Caco-2 (cell line): ENCODE measurements around the gene SORL1. TPM values are rescaled to one million over a fixed set of nuclear protein-coding genes. Genes with fewer than 3 reads are reported as not detected.

ENCODE experiments used
- BruUV-seq: library from RNA; stranded (reverse); fragments of 400-500 nt; replicated peaks from 2 replicates; lab custom pipeline; 2021; lab: Mats Ljungman, UMichigan
- CTCF ChIA-PET: fragments of 300-600 bp; sonication (Branson Sonifier 250); formaldehyde crosslinking; loops from one replicate; lab custom pipeline; 2022; ENCODE audit warnings: antibody characterized with exemption; lab: Charles Lee
- POLR2A ChIA-PET: fragments of 300-600 bp; sonication (Branson Sonifier 250); formaldehyde crosslinking; loops from one replicate; lab custom pipeline; 2022; ENCODE audit warnings: antibody characterized with exemption; lab: Charles Lee
- DNase-seq, 2 experiments: peaks; one replicate each; pipeline versions ENCODE4 v3.0.0 to v3.0.0-alpha.2; 2020 to 2022
- H3K27me3 ChIP-seq: replicated peaks from 2 replicates; pipeline ENCODE4 v1.6.0; 2011; ENCODE audit warnings: low read length; ENCODE audit not compliant: control insufficient read depth, insufficient read depth
- H3K36me3 ChIP-seq: 2 replicates; pipeline ENCODE4 v1.5.1; 2011; ENCODE audit warnings: low read length; ENCODE audit not compliant: control insufficient read depth, insufficient read depth
- H3K4me1 ChIP-seq: fragments of 250-450 bp; sonication (Bioruptor Pico); 2 replicates; pipeline ENCODE4 v1.5.1; 2020; ENCODE audit warnings: mild to moderate bottlenecking
- H3K4me3 ChIP-seq: 2 replicates; pipeline ENCODE4 v1.5.1; 2011; ENCODE audit warnings: low read depth, mild to moderate bottlenecking, control low read depth, low read length
- H3K9me3 ChIP-seq: fragments of 250-450 bp; sonication (Bioruptor Pico); 2 replicates; pipeline ENCODE4 v1.5.1; 2020; ENCODE audit warnings: mild to moderate bottlenecking, moderate library complexity
- H3K27ac Mint-ChIP-seq: one replicate; pipeline ENCODE4 v1.8.0; 2022; ENCODE audit warnings: mixed read lengths; ENCODE audit not compliant: unreplicated experiment
- H3K27me3 Mint-ChIP-seq: one replicate; pipeline ENCODE4 v1.8.0; 2022; ENCODE audit warnings: mixed read lengths; ENCODE audit not compliant: insufficient read depth, unreplicated experiment
- H3K36me3 Mint-ChIP-seq: one replicate; pipeline ENCODE4 v1.8.0; 2022; ENCODE audit warnings: mild to moderate bottlenecking, mixed read lengths; ENCODE audit not compliant: insufficient read depth, unreplicated experiment
- H3K4me1 Mint-ChIP-seq: one replicate; pipeline ENCODE4 v1.8.0; 2022; ENCODE audit warnings: low read depth, mixed read lengths; ENCODE audit not compliant: unreplicated experiment
- H3K4me3 Mint-ChIP-seq: one replicate; pipeline ENCODE4 v1.8.0; 2022; ENCODE audit warnings: mild to moderate bottlenecking, moderate library complexity, mixed read lengths; ENCODE audit not compliant: unreplicated experiment
- H3K9me3 Mint-ChIP-seq: one replicate; pipeline ENCODE4 v1.8.0; 2022; ENCODE audit warnings: mixed read lengths; ENCODE audit not compliant: unreplicated experiment
- CTCF ChIP-seq, 2 experiments: fragments of 200-600 bp in 1 of 2; IDR thresholded peaks; 1 replicate in 1 of 2; 2 replicates in 1 of 2; pipeline versions ENCODE4 v1.5.1 to v1.8.0; 2011 to 2022; ENCODE audit warnings: antibody characterized with exemption in 1 of 2, control low read depth in 1 of 2, inconsistent platforms in 1 of 2, low read depth in 1 of 2, low read length in 1 of 2, mild to moderate bottlenecking in 1 of 2, moderate library complexity in 1 of 2; ENCODE audit not compliant: insufficient read depth in 1 of 2, severe bottlenecking in 1 of 2, unreplicated experiment in 1 of 2
- intact Hi-C: fragments of 100-400 bp; cut with micrococcal nuclease; formaldehyde crosslinking; loops from one replicate; pipeline ENCODE4 v1.10.0; 2022; ENCODE audit not compliant: unreplicated experiment
- total RNA-seq: library from RNA; stranded (reverse); gene quantifications from 2 replicates; pipeline ENCODE4 v1.2.3, GENCODE V29; 2022

SORL1 gene
- total RNA-seq, 1 experiment from 2014 or later = 26.3 TPM

GRCh38 chr11:121427400-121427744 lies 24.7 kb upstream of the SORL1 start:
- Mint-ChIP-seq H3K36me3 (no peaks in the 10 kb centered on the region), H3K27me3 (peaks cover 13% of the 10 kb centered on the region)
- H3K4me3 ChIP-seq = peak overlapping the region; percentile 19

DNA sequence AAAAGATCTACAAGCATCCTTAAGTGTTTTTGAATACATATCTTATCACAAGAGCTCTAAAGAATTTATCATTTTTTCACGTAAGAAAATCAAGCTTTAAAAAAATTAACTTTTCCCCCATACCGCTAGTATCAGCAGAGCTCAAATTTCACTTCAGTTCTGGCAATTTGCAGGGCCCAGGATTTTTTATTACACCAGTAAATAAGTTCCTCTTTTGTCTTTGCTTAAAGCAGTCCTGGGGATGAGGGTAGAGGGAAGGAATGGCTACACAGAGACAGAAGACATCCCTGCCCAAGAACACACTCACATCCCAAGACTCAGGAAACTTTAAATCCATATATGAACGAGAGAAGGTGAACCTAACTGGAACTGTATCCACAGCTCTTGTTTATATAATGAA lies 22.6 kb upstream of the SORL1 start:
- peaks cover 10% of the 10 kb centered on the region for H3K27me3 Mint-ChIP-seq
- no peaks in the 10 kb centered on the region for H3K4me1 Mint-ChIP-seq
- BruUV-seq = no TSS peak
- Histone ChIP-seq H3K27me3 (no peaks in the 10 kb centered on the region), H3K4me3 (no peak overlapping the region), H3K36me3 (no peaks in the 10 kb centered on the region), H3K9me3 (no peaks in the 10 kb centered on the region), H3K4me1 (no peaks in the 10 kb centered on the region)
- H3K4me3 Mint-ChIP-seq = no peak overlapping the region
- no peak overlapping the region for H3K27ac Mint-ChIP-seq
- intact Hi-C loops = no loop called here
- no peak for TF ChIP-seq CTCF (IDR thresholded peaks at IDR 0.05; ENCODE audit: insufficient read depth in 1 of 2, low read depth in 1 of 2, low read length in 1 of 2, severe bottlenecking in 1 of 2, unreplicated experiment in 1 of 2)
- no peaks in the 10 kb centered on the region for H3K36me3 Mint-ChIP-seq
- POLR2A ChIA-PET = no interaction called here
- CTCF ChIA-PET = no interaction called here
- H3K9me3 Mint-ChIP-seq = no peaks in the 10 kb centered on the region
- no peak for DNase-seq

More at GRCh38 chr11:121427400-121427744, 24.7 kb upstream of the SORL1 start:
- no peaks in the 10 kb centered on the region for H3K9me3 Mint-ChIP-seq
- no peaks in the 10 kb centered on the region for H3K9me3 ChIP-seq
- no peaks in the 10 kb centered on the region for H3K4me1 ChIP-seq
- ChIA-PET CTCF (interaction anchor here (0.6 to 2.1 kb wide), 13 partner anchors 8 to 232 kb away, joined by 3 to 12 read pairs (median 4); partner anchors contain the start of gene SORL1-AS1), POLR2A (interaction anchor here (0.6 to 0.7 kb wide), 2 partner anchors 12 to 98 kb away, joined by 3 to 8 read pairs; no protein-coding TSS in a partner anchor)
- H3K36me3 ChIP-seq = no peaks in the 10 kb centered on the region
- intact Hi-C loops = loop anchor here (1.0 to 2.0 kb wide), 2 partner anchors 25 to 164 kb away; partner anchors contain the start of genes SORL1 and SORL1-AS1
- no peaks in the 10 kb centered on the region for H3K4me1 Mint-ChIP-seq
- H3K4me3 Mint-ChIP-seq = peak overlapping the region; percentile 61
- TF ChIP-seq CTCF (IDR thresholded peaks at IDR 0.05; ENCODE audit: insufficient read depth in 1 of 2, low read depth in 1 of 2, low read length in 1 of 2, severe bottlenecking in 1 of 2, unreplicated experiment in 1 of 2) = no peak
- no peak overlapping the region for H3K27ac Mint-ChIP-seq
- DNase-seq = no peak
- H3K27me3 ChIP-seq = no peaks in the 10 kb centered on the region
- BruUV-seq = no TSS peak

GRCh38 chr11:121431820-121432526 lies 20.1 kb upstream of the SORL1 start:
- Mint-ChIP-seq H3K27me3 (peaks cover 6% of the 10 kb centered on the region), H3K36me3 (no peaks in the 10 kb centered on the region), H3K4me1 (no peaks in the 10 kb centered on the region), H3K4me3 (no peak overlapping the region), H3K9me3 (no peaks in the 10 kb centered on the region), H3K27ac (no peak overlapping the region)
- no peak for DNase-seq
- no peaks in the 10 kb centered on the region for H3K9me3 ChIP-seq
- CTCF ChIA-PET = no interaction called here
- H3K4me3 ChIP-seq = no peak overlapping the region
- no peak for TF ChIP-seq CTCF (IDR thresholded peaks at IDR 0.05; ENCODE audit: insufficient read depth in 1 of 2, low read depth in 1 of 2, low read length in 1 of 2, severe bottlenecking in 1 of 2, unreplicated experiment in 1 of 2)
- no peaks in the 10 kb centered on the region; the same call in 1 of the 2 replicates for H3K27me3 ChIP-seq
- H3K36me3 ChIP-seq = no peaks in the 10 kb centered on the region
- POLR2A ChIA-PET = no interaction called here
- intact Hi-C loops = no loop called here
- H3K4me1 ChIP-seq = no peaks in the 10 kb centered on the region
- no TSS peak for BruUV-seq
